A673 (cell line): ENCODE measurements around the gene RPTOR. TPM values are rescaled to one million over a fixed set of nuclear protein-coding genes. Genes with fewer than 3 reads are reported as not detected.

Source experiments
- BruUV-seq: library from RNA; stranded (reverse); fragments of 400-500 nt; replicated peaks from 2 replicates; lab custom pipeline; 2021; lab: Mats Ljungman, UMichigan
- CTCF ChIA-PET: fragments of 300-600 bp; sonication (Branson Sonifier 250); formaldehyde crosslinking; loops from one replicate; lab custom pipeline; 2022; ENCODE audit warnings: antibody characterized with exemption; lab: Charles Lee
- POLR2A ChIA-PET: fragments of 300-600 bp; sonication (Branson Sonifier 250); formaldehyde crosslinking; loops from one replicate; lab custom pipeline; 2022; ENCODE audit warnings: antibody characterized with exemption; ENCODE audit not compliant: low non-redundant PET; lab: Charles Lee
- DNase-seq: peaks from one replicate; pipeline ENCODE4 v3.0.0-alpha.2; 2015; ENCODE audit warnings: low spot score
- H3K27ac ChIP-seq: fragments of 200-600 bp; sonication (generic); 2 replicates; pipeline ENCODE4 v1.5.1; 2016; ENCODE audit warnings: mixed run types, low read depth, mild to moderate bottlenecking, mixed read lengths, antibody characterized with exemption, low read length; ENCODE audit not compliant: poor library complexity, severe bottlenecking
- H3K27me3 ChIP-seq: fragments of 200-600 bp; sonication (generic); replicated peaks from 2 replicates; pipeline ENCODE4 v1.6.1; 2017; ENCODE audit warnings: mixed run types, low read depth, mild to moderate bottlenecking, mixed read lengths, antibody characterized with exemption, low read length; ENCODE audit not compliant: insufficient read depth, poor library complexity
- H3K36me3 ChIP-seq: fragments of 200-600 bp; sonication (generic); 2 replicates; pipeline ENCODE4 v1.6.1; 2016; ENCODE audit warnings: mixed run types, mild to moderate bottlenecking, mixed read lengths, antibody characterized with exemption, low read length; ENCODE audit not compliant: insufficient read depth, poor library complexity, severe bottlenecking
- H3K4me1 ChIP-seq: fragments of 200-600 bp; sonication (generic); 2 replicates; pipeline ENCODE4 v1.6.1; 2017; ENCODE audit warnings: mixed run types, mild to moderate bottlenecking, mixed read lengths, antibody characterized with exemption, low read length; ENCODE audit not compliant: insufficient read depth, poor library complexity, severe bottlenecking
- H3K4me3 ChIP-seq: fragments of 200-600 bp; sonication (generic); 2 replicates; pipeline ENCODE4 v1.5.1; 2016; ENCODE audit warnings: low read depth, mixed run types, mild to moderate bottlenecking, mixed read lengths, low read length; ENCODE audit not compliant: poor library complexity, severe bottlenecking
- H3K9me3 ChIP-seq: fragments of 200-600 bp; sonication (generic); 2 replicates; pipeline ENCODE4 v1.6.1; 2016; ENCODE audit warnings: mixed run types, low read depth, mild to moderate bottlenecking, mixed read lengths, antibody characterized with exemption, low read length; ENCODE audit not compliant: poor library complexity, severe bottlenecking
- EZH2 ChIP-seq: fragments of 200-600 bp; sonication (generic); IDR thresholded peaks from 2 replicates; pipeline ENCODE4 v1.6.1; 2017; ENCODE audit warnings: borderline replicate concordance, low read depth, mild to moderate bottlenecking, mixed read lengths, antibody characterized with exemption, low read length; ENCODE audit not compliant: poor library complexity, severe bottlenecking
- intact Hi-C: fragments of 100-400 bp; cut with micrococcal nuclease; formaldehyde crosslinking; loops from one replicate; pipeline ENCODE4 v1.10.0; 2022; ENCODE audit not compliant: unreplicated experiment
- total RNA-seq: library from RNA; stranded (reverse); gene quantifications from 2 replicates; pipeline ENCODE4 v1.2.3, GENCODE V29; 2021
- TF ChIP-seq, protein P1 (sequence below): fragments of 300-800, 200-600 bp; sonication (generic); conservative IDR thresholded peaks from 2 replicates; pipeline ENCODE4 v1.5.1; 2017; ENCODE audit warnings: low read depth, mild to moderate bottlenecking, antibody characterized with exemption, low read length, moderate library complexity, mixed read lengths

The RPTOR gene
- total RNA-seq, 1 experiment from 2014 or later = 55.2 TPM

DNA sequence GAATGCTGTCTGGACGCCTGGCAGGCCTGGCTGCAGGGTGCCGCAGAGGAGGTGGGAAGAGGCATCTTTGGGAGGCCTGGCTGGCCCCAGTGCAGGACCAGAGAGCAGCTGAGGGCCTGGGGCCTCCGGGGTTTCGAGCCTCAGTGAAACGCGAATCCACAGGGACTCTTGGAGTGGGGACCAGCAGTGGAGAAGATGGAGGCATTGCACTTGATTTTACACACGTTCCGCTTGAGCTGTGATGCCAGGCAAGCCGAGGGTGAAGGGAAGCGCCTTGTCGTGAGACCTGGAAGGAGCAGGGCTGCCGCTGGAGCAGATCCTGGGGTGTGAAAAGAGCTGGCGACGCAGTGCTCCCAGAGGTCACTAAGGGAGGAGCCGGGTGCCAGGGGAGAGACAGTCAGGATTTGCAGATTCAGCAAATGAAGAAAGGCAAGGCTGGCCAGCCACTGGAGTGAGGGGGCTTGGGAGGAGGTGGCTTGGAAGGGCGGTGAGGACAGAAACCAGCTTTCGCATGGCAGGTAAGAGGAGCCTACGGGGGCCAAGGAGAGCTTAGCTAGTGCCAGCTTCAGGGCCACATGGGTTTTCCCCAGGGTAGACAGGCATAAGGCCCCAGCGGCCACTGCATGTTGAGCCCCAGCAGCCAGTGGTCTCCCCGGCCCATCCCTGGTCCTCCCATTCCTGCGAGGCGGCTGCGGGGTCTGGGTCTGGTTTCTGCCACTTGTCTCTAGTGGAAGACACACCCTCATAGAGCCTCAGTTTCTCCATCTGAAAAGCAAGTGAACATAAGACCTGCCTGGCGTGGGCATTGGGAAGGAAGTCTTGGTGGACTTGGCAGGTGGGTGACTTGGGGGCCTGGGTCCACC is 271.8 kb downstream of the RPTOR start:
- intact Hi-C loops = no loop called here
- CTCF ChIA-PET = no interaction called here
- DNase-seq = no peak
- no peak overlapping the region for H3K4me3 ChIP-seq
- no peak for TF ChIP-seq EZH2
- no peaks in the 10 kb centered on the region for H3K4me1 ChIP-seq
- H3K36me3 ChIP-seq = no peaks in the 10 kb centered on the region
- POLR2A ChIA-PET = no interaction called here
- no peaks in the 10 kb centered on the region for H3K9me3 ChIP-seq
- H3K27ac ChIP-seq = no peak overlapping the region
- BruUV-seq = no TSS peak
- no peaks in the 10 kb centered on the region for H3K27me3 ChIP-seq

DNA sequence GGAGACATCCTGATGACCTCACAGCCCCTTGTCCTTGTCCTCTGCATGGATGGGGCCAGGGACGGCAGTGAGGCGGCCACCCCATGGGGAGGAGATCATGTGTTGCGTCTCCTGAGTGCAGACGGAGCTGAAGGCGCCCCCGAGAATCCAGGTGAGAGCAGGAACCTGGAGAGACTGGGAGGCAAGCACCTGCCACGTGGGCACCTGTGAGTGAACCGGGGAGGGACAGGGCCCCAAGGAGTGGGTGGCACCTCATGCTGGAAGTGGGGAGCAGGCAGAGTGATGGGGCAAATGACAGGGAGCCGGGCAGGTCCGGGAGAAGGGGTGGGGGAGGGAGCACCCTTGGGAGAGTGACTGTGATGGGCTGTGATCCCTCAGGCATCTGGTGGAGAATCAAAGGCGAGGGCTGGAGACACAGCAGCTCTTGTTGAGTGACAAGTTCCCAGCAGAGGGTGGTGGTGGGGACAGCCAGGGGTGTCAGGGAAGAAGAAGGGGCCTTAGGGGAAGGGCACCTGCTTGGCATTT is 272.7 kb downstream of the RPTOR start:
- peaks cover 4% of the 10 kb centered on the region for H3K4me1 ChIP-seq
- intact Hi-C loops = no loop called here
- H3K4me3 ChIP-seq = no peak overlapping the region
- H3K27me3 ChIP-seq = no peaks in the 10 kb centered on the region
- H3K27ac ChIP-seq = no peak overlapping the region
- H3K36me3 ChIP-seq = no peaks in the 10 kb centered on the region
- H3K9me3 ChIP-seq = no peaks in the 10 kb centered on the region
- DNase-seq = no peak
- no peak for TF ChIP-seq EZH2
- TF ChIP-seq, protein P1, sequence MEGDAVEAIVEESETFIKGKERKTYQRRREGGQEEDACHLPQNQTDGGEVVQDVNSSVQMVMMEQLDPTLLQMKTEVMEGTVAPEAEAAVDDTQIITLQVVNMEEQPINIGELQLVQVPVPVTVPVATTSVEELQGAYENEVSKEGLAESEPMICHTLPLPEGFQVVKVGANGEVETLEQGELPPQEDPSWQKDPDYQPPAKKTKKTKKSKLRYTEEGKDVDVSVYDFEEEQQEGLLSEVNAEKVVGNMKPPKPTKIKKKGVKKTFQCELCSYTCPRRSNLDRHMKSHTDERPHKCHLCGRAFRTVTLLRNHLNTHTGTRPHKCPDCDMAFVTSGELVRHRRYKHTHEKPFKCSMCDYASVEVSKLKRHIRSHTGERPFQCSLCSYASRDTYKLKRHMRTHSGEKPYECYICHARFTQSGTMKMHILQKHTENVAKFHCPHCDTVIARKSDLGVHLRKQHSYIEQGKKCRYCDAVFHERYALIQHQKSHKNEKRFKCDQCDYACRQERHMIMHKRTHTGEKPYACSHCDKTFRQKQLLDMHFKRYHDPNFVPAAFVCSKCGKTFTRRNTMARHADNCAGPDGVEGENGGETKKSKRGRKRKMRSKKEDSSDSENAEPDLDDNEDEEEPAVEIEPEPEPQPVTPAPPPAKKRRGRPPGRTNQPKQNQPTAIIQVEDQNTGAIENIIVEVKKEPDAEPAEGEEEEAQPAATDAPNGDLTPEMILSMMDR = no peak
- POLR2A ChIA-PET = no interaction called here
- no TSS peak for BruUV-seq
- CTCF ChIA-PET = no interaction called here

DNA sequence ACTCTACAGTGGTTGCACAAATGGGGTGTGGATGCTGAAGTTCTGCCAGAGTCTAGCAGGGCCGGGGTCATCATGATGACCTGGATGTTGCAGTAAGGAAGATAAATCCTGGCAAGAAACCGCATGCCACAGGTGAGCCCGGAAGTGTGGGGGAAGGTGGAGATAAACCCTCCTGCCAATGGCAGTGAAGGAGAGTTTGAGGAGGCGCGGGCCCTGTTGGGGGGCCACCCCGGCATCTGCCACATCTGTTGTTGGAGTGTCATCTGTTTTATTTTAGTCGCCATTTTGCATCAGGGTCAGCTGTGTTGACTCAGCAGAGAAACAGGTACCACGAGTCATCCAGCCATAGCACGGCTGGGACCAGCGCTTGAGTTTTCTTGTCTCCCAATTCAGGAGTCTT is 273.2 kb downstream of the RPTOR start:
- CTCF ChIA-PET = no interaction called here
- Histone ChIP-seq H3K36me3 (no peaks in the 10 kb centered on the region), H3K4me3 (no peak overlapping the region), H3K4me1 (peaks cover 9% of the 10 kb centered on the region), H3K9me3 (no peaks in the 10 kb centered on the region), H3K27ac (no peak overlapping the region), H3K27me3 (no peaks in the 10 kb centered on the region)
- DNase-seq = no peak
- intact Hi-C loops = no loop called here
- no peak for TF ChIP-seq EZH2
- TF ChIP-seq, protein P1 = no peak
- no TSS peak for BruUV-seq
- POLR2A ChIA-PET = no interaction called here
